ENCODE results near the gene CNTFR.
A peak's percentile ranks its signal among the peaks of the same experiment; 100 is the strongest.
"Not testable (repeated sequence)": the region's sequence is repeated elsewhere in the genome, so short reads cannot be mapped to it uniquely, and the experiment has no call there.

Gene CNTFR

GRCh38 chr9:34540827-34541226 lies 48.7 kb downstream of the CNTFR start:
- Histone ChIP-seq H2BK15ac (replicated peaks; ENCODE audit: low read depth) (no peak overlapping the region), H4K5ac (ENCODE audit: low read length) (no peak overlapping the region), H2AK5ac (ENCODE audit: low read length) (no peak overlapping the region), H3K4me1 (ENCODE audit: control insufficient read depth, low read depth, low read length) (no peaks in the 10 kb centered on the region), H3K18ac (ENCODE audit: low read length) (no peak overlapping the region), H3K9ac (ENCODE audit: low read length) (no peak overlapping the region), H3K27ac (ENCODE audit: low read depth, low read length) (no peak overlapping the region), H3K4me2 (ENCODE audit: low read length) (no peak overlapping the region), H2BK120ac (ENCODE audit: low read depth, low read length) (no peak overlapping the region), H4K8ac (ENCODE audit: low read depth, low read length) (no peak overlapping the region), H3K79me1 (ENCODE audit: low read length) (no peaks in the 10 kb centered on the region), H3K56ac (ENCODE audit: low read length) (no peak overlapping the region), H3K27me3 (ENCODE audit: insufficient read depth, low read length, poor library complexity) (no peaks in the 10 kb centered on the region), H3K4me3 (ENCODE audit: low read length) (no peak overlapping the region), H3K36me3 (ENCODE audit: control insufficient read depth, insufficient read depth, low read length) (no peaks in the 10 kb centered on the region), H3K79me2 (ENCODE audit: control insufficient read depth, insufficient read depth, low read length) (no peaks in the 10 kb centered on the region), H3K23ac (ENCODE audit: low read length) (no peak overlapping the region), H2BK5ac (ENCODE audit: low read length) (no peak overlapping the region), H3K4ac (ENCODE audit: low read depth, low read length) (no peak overlapping the region)
- no CpG with 5 or more reads among the region's 2 CpGs for WGBS (ENCODE audit: extremely low coverage, insufficient coverage, low lambda C conversion rate)
- no peak for DNase-seq

GRCh38 chr9:34536685-34537084 lies 52.8 kb downstream of the CNTFR start:
- H3K27ac ChIP-seq (ENCODE audit: low read depth, low read length), result no peak overlapping the region
- H2BK15ac ChIP-seq (replicated peaks; ENCODE audit: low read depth), result no peak overlapping the region
- no peak overlapping the region for H2BK5ac ChIP-seq (ENCODE audit: low read length)
- no peaks in the 10 kb centered on the region for H3K79me1 ChIP-seq (ENCODE audit: low read length)
- no peak overlapping the region for H2BK120ac ChIP-seq (ENCODE audit: low read depth, low read length)
- no peak overlapping the region for H4K8ac ChIP-seq (ENCODE audit: low read depth, low read length)
- H3K36me3 ChIP-seq (ENCODE audit: control insufficient read depth, insufficient read depth, low read length), result no peaks in the 10 kb centered on the region
- no peak overlapping the region for H3K18ac ChIP-seq (ENCODE audit: low read length)
- DNase-seq, result no peak
- H3K4me2 ChIP-seq (ENCODE audit: low read length), result no peak overlapping the region
- no peaks in the 10 kb centered on the region for H3K27me3 ChIP-seq (ENCODE audit: insufficient read depth, low read length, poor library complexity)
- no peaks in the 10 kb centered on the region for H3K4me1 ChIP-seq (ENCODE audit: control insufficient read depth, low read depth, low read length)
- no peak overlapping the region for H4K5ac ChIP-seq (ENCODE audit: low read length)
- no peak overlapping the region for H3K23ac ChIP-seq (ENCODE audit: low read length)
- H3K4me3 ChIP-seq (ENCODE audit: low read length), result no peak overlapping the region
- H3K9ac ChIP-seq (ENCODE audit: low read length), result no peak overlapping the region
- no peaks in the 10 kb centered on the region for H3K79me2 ChIP-seq (ENCODE audit: control insufficient read depth, insufficient read depth, low read length)
- WGBS (ENCODE audit: extremely low coverage, insufficient coverage, low lambda C conversion rate), result no CpG with 5 or more reads among the region's 7 CpGs
- no peak overlapping the region for H2AK5ac ChIP-seq (ENCODE audit: low read length)
- no peak overlapping the region for H3K4ac ChIP-seq (ENCODE audit: low read depth, low read length)
- no peak overlapping the region for H3K56ac ChIP-seq (ENCODE audit: low read length)

GRCh38 chr9:34532041-34532440 lies 57.5 kb downstream of the CNTFR start:
- not testable (repeated sequence) for H3K27ac ChIP-seq (ENCODE audit: low read depth, low read length); H3K27me3 ChIP-seq (ENCODE audit: insufficient read depth, low read length, poor library complexity); H3K4me3 ChIP-seq (ENCODE audit: low read length); H3K18ac ChIP-seq (ENCODE audit: low read length); H3K4me1 ChIP-seq (ENCODE audit: control insufficient read depth, low read depth, low read length); H4K8ac ChIP-seq (ENCODE audit: low read depth, low read length); H3K4me2 ChIP-seq (ENCODE audit: low read length); H2AK5ac ChIP-seq (ENCODE audit: low read length); H3K79me2 ChIP-seq (ENCODE audit: control insufficient read depth, insufficient read depth, low read length); H3K9ac ChIP-seq (ENCODE audit: low read length); H4K5ac ChIP-seq (ENCODE audit: low read length); H3K79me1 ChIP-seq (ENCODE audit: low read length); DNase-seq; H2BK15ac ChIP-seq (replicated peaks; ENCODE audit: low read depth); H3K23ac ChIP-seq (ENCODE audit: low read length); H3K36me3 ChIP-seq (ENCODE audit: control insufficient read depth, insufficient read depth, low read length); H3K56ac ChIP-seq (ENCODE audit: low read length); H3K4ac ChIP-seq (ENCODE audit: low read depth, low read length); H2BK5ac ChIP-seq (ENCODE audit: low read length); H2BK120ac ChIP-seq (ENCODE audit: low read depth, low read length)
- no CpG with 5 or more reads among the region's 8 CpGs for WGBS (ENCODE audit: extremely low coverage, insufficient coverage, low lambda C conversion rate)

- Histone ChIP-seq H4K5ac (ENCODE audit: low read length) (no peak overlapping the region), H3K4me1 (ENCODE audit: control insufficient read depth, low read depth, low read length) (peaks cover 8% of the 10 kb centered on the region), H3K9ac (ENCODE audit: low read length) (no peak overlapping the region), H2AK5ac (ENCODE audit: low read length) (no peak overlapping the region), H3K4me3 (ENCODE audit: low read length) (no peak overlapping the region), H3K56ac (ENCODE audit: low read length) (no peak overlapping the region), H3K27ac (ENCODE audit: low read depth, low read length) (no peak overlapping the region), H3K18ac (ENCODE audit: low read length) (no peak overlapping the region), H3K23ac (ENCODE audit: low read length) (no peak overlapping the region), H3K79me2 (ENCODE audit: control insufficient read depth, insufficient read depth, low read length) (no peaks in the 10 kb centered on the region), H3K27me3 (ENCODE audit: insufficient read depth, low read length, poor library complexity) (no peaks in the 10 kb centered on the region), H2BK5ac (ENCODE audit: low read length) (no peak overlapping the region), H3K4me2 (ENCODE audit: low read length) (no peak overlapping the region), H3K79me1 (ENCODE audit: low read length) (no peaks in the 10 kb centered on the region), H3K4ac (ENCODE audit: low read depth, low read length) (no peak overlapping the region), H2BK120ac (ENCODE audit: low read depth, low read length) (no peak overlapping the region), H4K8ac (ENCODE audit: low read depth, low read length) (no peak overlapping the region), H2BK15ac (replicated peaks; ENCODE audit: low read depth) (no peak overlapping the region), H3K36me3 (ENCODE audit: control insufficient read depth, insufficient read depth, low read length) (no peaks in the 10 kb centered on the region)
- WGBS (ENCODE audit: extremely low coverage, insufficient coverage, low lambda C conversion rate), result no CpG with 5 or more reads among the region's 2 CpGs
- no peak for DNase-seq
Measured at GRCh38 chr9:34526026-34526425, 63.5 kb downstream of the CNTFR start.

GRCh38 chr9:34524349-34524748 lies 65.2 kb downstream of the CNTFR start:
- Histone ChIP-seq H3K9ac (ENCODE audit: low read length) (no peak overlapping the region), H3K4me2 (ENCODE audit: low read length) (no peak overlapping the region), H3K36me3 (ENCODE audit: control insufficient read depth, insufficient read depth, low read length) (no peaks in the 10 kb centered on the region), H3K27ac (ENCODE audit: low read depth, low read length) (no peak overlapping the region), H4K8ac (ENCODE audit: low read depth, low read length) (no peak overlapping the region), H3K79me1 (ENCODE audit: low read length) (no peaks in the 10 kb centered on the region), H2BK5ac (ENCODE audit: low read length) (no peak overlapping the region), H3K18ac (ENCODE audit: low read length) (no peak overlapping the region), H4K5ac (ENCODE audit: low read length) (no peak overlapping the region), H3K79me2 (ENCODE audit: control insufficient read depth, insufficient read depth, low read length) (no peaks in the 10 kb centered on the region), H2AK5ac (ENCODE audit: low read length) (no peak overlapping the region), H2BK120ac (ENCODE audit: low read depth, low read length) (no peak overlapping the region), H3K4ac (ENCODE audit: low read depth, low read length) (no peak overlapping the region), H3K4me3 (ENCODE audit: low read length) (no peak overlapping the region), H3K56ac (ENCODE audit: low read length) (no peak overlapping the region), H2BK15ac (replicated peaks; ENCODE audit: low read depth) (no peak overlapping the region), H3K27me3 (ENCODE audit: insufficient read depth, low read length, poor library complexity) (no peaks in the 10 kb centered on the region), H3K4me1 (ENCODE audit: control insufficient read depth, low read depth, low read length) (peaks cover 8% of the 10 kb centered on the region), H3K23ac (ENCODE audit: low read length) (no peak overlapping the region)
- no peak for DNase-seq
- no CpG with 5 or more reads among the region's 3 CpGs for WGBS (ENCODE audit: extremely low coverage, insufficient coverage, low lambda C conversion rate)

GRCh38 chr9:34522971-34523797 lies 66.3 kb downstream of the CNTFR start, which contains the start of gene ENHO:
ENHO (minus strand) TSS chr9:34522990; CDS start chr9:34521695, 1,295 bp downstream.
- Histone ChIP-seq H4K5ac (ENCODE audit: low read length) (peak within 1 kb of the TSS; percentile 95), H2BK15ac (replicated peaks; ENCODE audit: low read depth) (no peak within 1 kb of the TSS), H3K4ac (ENCODE audit: low read depth, low read length) (no peak within 1 kb of the TSS), H2BK5ac (ENCODE audit: low read length) (no peak within 1 kb of the TSS), H3K9ac (ENCODE audit: low read length) (peak within 1 kb of the TSS; percentile 77), H2BK120ac (ENCODE audit: low read depth, low read length) (no peak within 1 kb of the TSS), H3K79me2 (ENCODE audit: control insufficient read depth, insufficient read depth, low read length) (no peaks in the 10 kb centered on the region), H3K79me1 (ENCODE audit: low read length) (no peaks in the 10 kb centered on the region), H3K4me1 (ENCODE audit: control insufficient read depth, low read depth, low read length) (peaks cover 8% of the 10 kb centered on the region), H3K4me3 (ENCODE audit: low read length) (peak within 1 kb of the TSS; percentile 38), H3K56ac (ENCODE audit: low read length) (peak within 1 kb of the TSS; percentile 90), H3K4me2 (ENCODE audit: low read length) (peak within 1 kb of the TSS; percentile 94), H4K8ac (ENCODE audit: low read depth, low read length) (no peak within 1 kb of the TSS), H2AK5ac (ENCODE audit: low read length) (no peak within 1 kb of the TSS), H3K36me3 (ENCODE audit: control insufficient read depth, insufficient read depth, low read length) (no peaks in the 10 kb centered on the region), H3K18ac (ENCODE audit: low read length) (peak within 1 kb of the TSS; percentile 8), H3K27ac (ENCODE audit: low read depth, low read length) (no peak within 1 kb of the TSS), H3K23ac (ENCODE audit: low read length) (peak within 1 kb of the TSS; percentile 48), H3K27me3 (ENCODE audit: insufficient read depth, low read length, poor library complexity) (no peaks in the 10 kb centered on the region)
- WGBS (ENCODE audit: extremely low coverage, insufficient coverage, low lambda C conversion rate), result no CpG with 5 or more reads among the region's 63 CpGs
- DNase-seq, result peak; percentile 94
